Measurements from ENCODE around the gene TIMM8B.

Gene TIMM8B, protein sequence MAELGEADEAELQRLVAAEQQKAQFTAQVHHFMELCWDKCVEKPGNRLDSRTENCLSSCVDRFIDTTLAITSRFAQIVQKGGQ

DNA sequence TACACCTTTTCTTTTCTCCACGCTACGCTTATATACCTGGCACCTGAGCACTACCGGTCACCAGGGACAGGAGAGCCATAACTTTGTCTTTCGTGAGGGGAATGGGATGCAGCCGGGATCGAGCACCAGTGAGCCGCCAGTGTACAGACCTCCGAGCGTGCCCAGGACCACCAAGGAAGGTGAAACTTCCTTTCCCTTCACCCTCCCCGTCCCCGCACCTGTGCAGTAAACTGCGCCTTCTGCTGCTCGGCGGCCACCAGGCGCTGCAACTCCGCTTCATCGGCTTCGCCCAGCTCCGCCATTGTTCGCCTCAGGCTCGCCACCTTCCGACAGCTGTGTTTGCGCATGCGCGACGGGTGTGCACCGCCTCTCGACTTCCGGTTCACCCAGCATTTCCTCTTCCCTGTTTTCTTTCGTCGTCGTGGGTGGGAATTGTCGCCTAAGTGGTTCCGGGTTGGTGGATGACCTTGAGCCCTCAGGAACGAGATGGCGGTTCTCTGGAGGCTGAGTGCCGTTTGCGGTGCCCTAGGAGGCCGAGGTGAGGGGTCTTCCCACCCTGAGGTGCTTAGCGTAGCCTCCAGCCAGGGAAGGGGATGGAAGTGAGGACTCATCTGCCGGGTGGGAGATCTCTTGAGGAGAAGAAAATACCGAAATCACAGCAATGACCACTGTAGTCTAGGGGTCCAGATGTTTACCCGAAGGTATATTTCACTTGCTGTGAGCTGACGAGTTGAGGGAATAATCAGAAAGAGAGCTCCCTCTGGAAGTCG is at the start of gene TIMM8B, which contains the start of gene SDHD:
TIMM8B (minus strand) TSS at position 335 of the 770 bp plus-strand sequence; CDS start at position 302, 33 bp downstream.
SDHD (plus strand) TSS at position 452 of the 770 bp plus-strand sequence; CDS start at position 487, 35 bp downstream.
- peak within 1 kb of the TSS; percentile 99 for H3K4me3 ChIP-seq (ENCODE audit: low read length)
- TF ChIP-seq, protein P1, sequence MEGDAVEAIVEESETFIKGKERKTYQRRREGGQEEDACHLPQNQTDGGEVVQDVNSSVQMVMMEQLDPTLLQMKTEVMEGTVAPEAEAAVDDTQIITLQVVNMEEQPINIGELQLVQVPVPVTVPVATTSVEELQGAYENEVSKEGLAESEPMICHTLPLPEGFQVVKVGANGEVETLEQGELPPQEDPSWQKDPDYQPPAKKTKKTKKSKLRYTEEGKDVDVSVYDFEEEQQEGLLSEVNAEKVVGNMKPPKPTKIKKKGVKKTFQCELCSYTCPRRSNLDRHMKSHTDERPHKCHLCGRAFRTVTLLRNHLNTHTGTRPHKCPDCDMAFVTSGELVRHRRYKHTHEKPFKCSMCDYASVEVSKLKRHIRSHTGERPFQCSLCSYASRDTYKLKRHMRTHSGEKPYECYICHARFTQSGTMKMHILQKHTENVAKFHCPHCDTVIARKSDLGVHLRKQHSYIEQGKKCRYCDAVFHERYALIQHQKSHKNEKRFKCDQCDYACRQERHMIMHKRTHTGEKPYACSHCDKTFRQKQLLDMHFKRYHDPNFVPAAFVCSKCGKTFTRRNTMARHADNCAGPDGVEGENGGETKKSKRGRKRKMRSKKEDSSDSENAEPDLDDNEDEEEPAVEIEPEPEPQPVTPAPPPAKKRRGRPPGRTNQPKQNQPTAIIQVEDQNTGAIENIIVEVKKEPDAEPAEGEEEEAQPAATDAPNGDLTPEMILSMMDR (conservative IDR thresholded peaks at IDR 0.05; ENCODE audit: low read length) = peak; percentile 50
- peak; percentile 96 for DNase-seq (ENCODE audit: low read depth)

DNA sequence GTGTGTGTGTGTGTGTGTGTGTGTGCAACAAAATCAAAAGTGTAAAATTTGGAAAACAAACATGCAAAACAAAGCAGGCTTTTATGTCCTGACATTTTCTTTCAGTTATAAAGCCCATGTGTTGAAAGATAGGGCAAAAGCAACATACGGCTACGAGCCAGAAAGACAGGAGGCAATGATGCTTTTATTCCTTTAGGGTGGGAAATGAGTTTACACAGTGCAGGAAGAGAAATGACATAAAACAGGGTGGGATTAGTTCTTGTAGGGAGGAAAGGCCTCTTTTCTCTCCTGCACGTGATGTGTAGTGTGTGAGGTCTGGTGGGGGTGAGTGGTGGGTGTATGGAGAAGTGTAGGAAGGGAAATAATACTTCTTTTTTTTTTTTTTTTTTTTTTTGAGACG is 47.9 kb upstream of the TIMM8B start:
- DNase-seq (ENCODE audit: low read depth) = no peak
- TF ChIP-seq, protein P1 (conservative IDR thresholded peaks at IDR 0.05; ENCODE audit: low read length) = no peak
- H3K4me3 ChIP-seq (ENCODE audit: low read length) = no peak overlapping the region

DNA sequence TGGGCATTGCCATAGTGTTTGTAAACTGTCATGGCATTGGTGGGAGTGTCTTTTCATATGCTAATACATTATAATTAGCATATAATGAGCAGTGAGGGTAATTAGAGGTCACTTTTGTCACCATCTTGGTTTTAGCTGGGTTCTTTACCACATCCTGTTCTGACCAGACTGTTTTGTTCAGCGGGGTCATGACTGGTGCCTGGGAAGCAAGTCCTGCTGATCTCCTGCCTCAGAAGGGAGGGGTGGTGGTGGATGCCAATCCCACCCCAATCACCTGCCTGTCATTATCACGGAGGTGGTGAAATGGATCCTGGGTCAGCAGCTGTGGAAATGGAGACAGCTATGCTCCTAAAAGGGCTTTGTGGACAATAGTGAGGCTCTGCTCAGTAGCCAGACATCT is 46.2 kb upstream of the TIMM8B start:
- DNase-seq (ENCODE audit: low read depth) = no peak
- TF ChIP-seq, protein P1 (conservative IDR thresholded peaks at IDR 0.05; ENCODE audit: low read length) = no peak
- no peak overlapping the region for H3K4me3 ChIP-seq (ENCODE audit: low read length)

DNA sequence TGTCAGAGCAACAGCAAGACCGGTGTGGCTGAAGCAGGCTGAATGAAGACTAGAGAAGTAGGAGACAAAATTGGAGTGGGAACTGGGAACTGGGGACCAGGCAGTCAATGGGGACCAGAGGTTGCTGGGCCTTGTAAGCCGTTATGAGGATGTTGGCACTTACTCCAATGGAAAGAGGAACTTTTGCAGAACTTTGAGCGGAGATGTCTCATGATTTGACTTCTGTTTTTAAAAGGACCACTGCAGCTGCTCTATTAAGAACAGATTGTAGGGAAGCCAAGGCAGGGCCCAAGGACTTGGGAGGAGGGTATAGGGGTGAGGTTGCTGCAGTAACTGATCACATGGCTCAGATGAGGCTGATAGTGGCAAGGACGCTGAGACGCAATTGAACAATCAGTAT is 43.1 kb upstream of the TIMM8B start:
- H3K4me3 ChIP-seq (ENCODE audit: low read length) = no peak overlapping the region
- no peak for DNase-seq (ENCODE audit: low read depth)
- TF ChIP-seq, protein P1 (conservative IDR thresholded peaks at IDR 0.05; ENCODE audit: low read length) = no peak

DNA sequence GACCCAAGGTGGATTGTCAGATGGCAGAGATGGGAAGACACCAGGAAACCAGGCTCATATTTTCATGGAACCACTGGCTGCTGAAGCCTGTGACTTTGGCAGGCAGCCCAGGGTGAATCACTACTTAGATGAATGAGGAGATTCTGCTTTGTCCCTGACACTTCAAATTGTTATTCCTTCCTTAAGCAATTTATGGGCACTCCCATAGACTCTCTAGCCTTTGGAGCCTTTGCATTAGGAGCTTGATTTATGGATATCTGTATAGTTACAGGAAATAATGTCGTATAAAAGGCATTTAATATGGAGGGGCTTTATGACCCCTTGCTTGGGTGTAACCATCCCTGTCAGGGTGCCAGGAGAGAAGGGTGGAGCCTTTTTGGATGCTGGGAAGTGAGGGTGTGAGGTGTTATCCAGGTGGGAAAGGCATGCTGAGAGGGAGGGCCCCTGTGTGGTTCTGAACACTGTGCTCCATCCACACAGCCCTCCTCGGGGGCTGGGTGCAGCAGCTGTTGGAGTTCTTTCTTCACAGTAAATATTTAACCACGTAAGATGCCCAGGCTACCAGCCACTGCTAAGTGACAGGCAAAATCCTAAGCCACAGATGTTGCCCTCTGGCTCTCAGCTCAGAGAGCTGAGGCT is 42.0 kb upstream of the TIMM8B start:
- no peak overlapping the region for H3K4me3 ChIP-seq (ENCODE audit: low read length)
- TF ChIP-seq, protein P1 (conservative IDR thresholded peaks at IDR 0.05; ENCODE audit: low read length) = no peak
- peak; percentile 81 for DNase-seq (ENCODE audit: low read depth)

DNA sequence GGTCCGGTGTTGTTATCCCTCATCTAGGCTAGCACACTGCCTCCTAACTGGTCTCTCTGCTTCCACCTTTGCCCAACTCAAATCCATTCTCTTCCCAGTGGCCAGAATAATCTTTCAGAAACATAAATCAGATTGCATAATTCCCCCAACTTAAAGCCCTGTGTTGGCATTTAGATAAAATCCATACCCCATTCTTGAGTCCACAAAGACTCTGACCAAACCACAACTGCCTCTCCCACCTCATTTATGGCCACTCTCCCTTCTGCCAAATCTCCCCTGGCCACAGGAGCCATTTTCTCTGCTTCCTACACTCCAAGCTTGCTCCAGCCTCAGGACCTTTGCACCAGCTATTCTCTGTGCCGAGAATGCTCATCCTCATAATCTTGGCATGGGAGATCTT is 40.5 kb upstream of the TIMM8B start:
- no peak for DNase-seq (ENCODE audit: low read depth)
- H3K4me3 ChIP-seq (ENCODE audit: low read length) = no peak overlapping the region
- TF ChIP-seq, protein P1 (conservative IDR thresholded peaks at IDR 0.05; ENCODE audit: low read length) = no peak
